Liver (tissue), 9 donors: Measurements from ENCODE around the gene IL33. TPM values are rescaled to one million over a fixed set of nuclear protein-coding genes. Genes with fewer than 3 reads are reported as not detected.

Experiments used
- DNase-seq: peaks from one replicate; pipeline ENCODE4 v3.0.0-alpha.2; 2017; ENCODE audit warnings: low spot score
- H3K27ac ChIP-seq, 2 donors: one replicate each; pipeline ENCODE4 v1.7.0; 2013; ENCODE audit warnings: inconsistent platforms in 2 of 2, low read length in 2 of 2, control low read depth in 1 of 2, low read depth in 1 of 2, mild to moderate bottlenecking in 1 of 2
- H3K27me3 ChIP-seq, 4 donors: one replicate each; pipeline versions ENCODE4 v1.6.1 to v1.7.0; 2013; ENCODE audit warnings: low read length in 3 of 4, inconsistent platforms in 1 of 4, mild to moderate bottlenecking in 1 of 4, moderate library complexity in 1 of 4; ENCODE audit not compliant: control insufficient read depth in 4 of 4, insufficient read depth in 4 of 4
- H3K36me3 ChIP-seq, 4 donors: one replicate each; pipeline versions ENCODE4 v1.6.1 to v1.7.0; 2013; ENCODE audit warnings: low read length in 3 of 4, mild to moderate bottlenecking in 3 of 4, low read depth in 1 of 4, moderate library complexity in 1 of 4; ENCODE audit not compliant: control insufficient read depth in 4 of 4, insufficient read depth in 3 of 4
- H3K4me1 ChIP-seq, 4 donors: one replicate each; pipeline versions ENCODE4 v1.6.1 to v1.7.0; 2013; ENCODE audit warnings: low read length in 3 of 4, mild to moderate bottlenecking in 3 of 4, moderate library complexity in 1 of 4; ENCODE audit not compliant: control insufficient read depth in 4 of 4, insufficient read depth in 4 of 4
- H3K4me3 ChIP-seq, 3 donors: one replicate each; pipeline versions ENCODE4 v1.6.1 to v1.7.0; 2013; ENCODE audit warnings: low read length in 3 of 3, control low read depth in 1 of 3, low read depth in 1 of 3, mild to moderate bottlenecking in 1 of 3
- H3K9ac ChIP-seq, 2 donors: one replicate each; pipeline ENCODE4 v1.7.0; 2013; ENCODE audit warnings: low read length in 2 of 2, mild to moderate bottlenecking in 2 of 2, moderate library complexity in 2 of 2, control low read depth in 1 of 2, low read depth in 1 of 2
- H3K9me3 ChIP-seq, 4 donors: one replicate each; pipeline versions ENCODE4 v1.6.1 to v1.7.0; 2013; ENCODE audit warnings: low read length in 3 of 4; ENCODE audit not compliant: control insufficient read depth in 4 of 4
- EGR1 ChIP-seq, 2 donors: IDR thresholded peaks; 2 replicates each; pipeline ENCODE4 v1.6.1; 2016 to 2018; ENCODE audit warnings: antibody characterized with exemption in 2 of 2, low read depth in 2 of 2
- FOXA1 ChIP-seq: IDR thresholded peaks from 2 replicates; pipeline ENCODE4 v1.6.1; 2016; ENCODE audit warnings: antibody characterized with exemption
- FOXA2 ChIP-seq: IDR thresholded peaks from 2 replicates; pipeline ENCODE4 v1.6.1; 2016; ENCODE audit warnings: antibody characterized with exemption
- GABPA ChIP-seq, 2 donors: IDR thresholded peaks in 1 of 2; conservative IDR thresholded peaks in 1 of 2; 2 replicates each; pipeline ENCODE4 v1.6.1; 2016; ENCODE audit warnings: antibody characterized with exemption in 2 of 2, mild to moderate bottlenecking in 1 of 2, moderate library complexity in 1 of 2
- HNF4A ChIP-seq, 2 donors: conservative IDR thresholded peaks; 2 replicates each; pipeline ENCODE4 v1.6.1; 2016; ENCODE audit warnings: antibody characterized with exemption in 2 of 2, mild to moderate bottlenecking in 2 of 2
- HNF4G ChIP-seq: IDR thresholded peaks from 2 replicates; pipeline ENCODE4 v1.6.1; 2016; ENCODE audit warnings: antibody characterized with exemption
- MAX ChIP-seq: IDR thresholded peaks from 2 replicates; pipeline ENCODE4 v1.6.1; 2016; ENCODE audit warnings: antibody characterized with exemption
- RAD21 ChIP-seq, 2 donors: IDR thresholded peaks; 2 replicates each; pipeline ENCODE4 v1.6.1; 2016; ENCODE audit warnings: antibody characterized with exemption in 2 of 2, mild to moderate bottlenecking in 2 of 2
- RXRA ChIP-seq, 2 donors: IDR thresholded peaks; 2 replicates each; pipeline ENCODE4 v1.6.1; 2017 to 2018; ENCODE audit warnings: antibody characterized with exemption in 2 of 2, mild to moderate bottlenecking in 1 of 2
- SP1 ChIP-seq: IDR thresholded peaks from 2 replicates; pipeline ENCODE4 v1.6.1; 2018; ENCODE audit warnings: antibody characterized with exemption, mild to moderate bottlenecking
- YY1 ChIP-seq: IDR thresholded peaks from 2 replicates; pipeline ENCODE4 v1.6.1; 2016; ENCODE audit warnings: antibody characterized with exemption, mild to moderate bottlenecking
- ZBTB33 ChIP-seq: IDR thresholded peaks from 2 replicates; pipeline ENCODE4 v1.6.1; 2016; ENCODE audit warnings: antibody characterized with exemption
- WGBS: extraction: QIAGEN DNeasy Blood & Tissue Kit; methylation state at CpG from one replicate; pipeline ENCODE4 v1.1.7; 2013; 5-methylcytosine and 5-hydroxymethylcytosine counted together
- polyA plus RNA-seq, 2 donors: library from polyadenylated mRNA; stranded (reverse) in 1 of 2; unstranded in 1 of 2; fragments of 200-250 nt in 1 of 2; fragments of >200 nt in 1 of 2; fragmentation: Nextera tagmentation in 1 of 2; extraction: Ambion mirVana in 1 of 2; gene quantifications; one replicate each; pipeline versions ENCODE4 v1.2.1 to v1.2.3, GENCODE V29; 2013 to 2015
- total RNA-seq, 2 donors: library from RNA; depleted of rRNA; stranded (reverse); fragments of >200 nt; gene quantifications; one replicate each; pipeline ENCODE4 v1.2.3, GENCODE V29; 2014
- TF ChIP-seq, protein P1 (sequence below): IDR thresholded peaks from 2 replicates; pipeline ENCODE4 v1.6.1; 2016; ENCODE audit warnings: antibody characterized with exemption, mild to moderate bottlenecking
- TF ChIP-seq, protein P2 (sequence below): IDR thresholded peaks from 2 replicates; pipeline ENCODE4 v1.6.1; 2016; ENCODE audit warnings: antibody characterized with exemption
- donor health status: healthy.
- donor health status: healthy.
- donor health status: healthy.
- donor health status: healthy.
- donor health status: healthy.

IL33 gene
- total and polyA plus RNA-seq, 4 donors, result 13.6 to 20.0 (median 16.4) TPM

- 78% methylated on average over 1 of the region's 1 CpG for WGBS
- TF ChIP-seq FOXA2 (no peak), GABPA (IDR thresholded peaks at IDR 0.05 in 1 of 2, conservative IDR thresholded peaks at IDR 0.05 in 1 of 2) (no peak), MAX (no peak), RXRA (IDR thresholded peaks at IDR 0.05) (no peak), YY1 (no peak), ZBTB33 (no peak)
- TF ChIP-seq, protein P1, sequence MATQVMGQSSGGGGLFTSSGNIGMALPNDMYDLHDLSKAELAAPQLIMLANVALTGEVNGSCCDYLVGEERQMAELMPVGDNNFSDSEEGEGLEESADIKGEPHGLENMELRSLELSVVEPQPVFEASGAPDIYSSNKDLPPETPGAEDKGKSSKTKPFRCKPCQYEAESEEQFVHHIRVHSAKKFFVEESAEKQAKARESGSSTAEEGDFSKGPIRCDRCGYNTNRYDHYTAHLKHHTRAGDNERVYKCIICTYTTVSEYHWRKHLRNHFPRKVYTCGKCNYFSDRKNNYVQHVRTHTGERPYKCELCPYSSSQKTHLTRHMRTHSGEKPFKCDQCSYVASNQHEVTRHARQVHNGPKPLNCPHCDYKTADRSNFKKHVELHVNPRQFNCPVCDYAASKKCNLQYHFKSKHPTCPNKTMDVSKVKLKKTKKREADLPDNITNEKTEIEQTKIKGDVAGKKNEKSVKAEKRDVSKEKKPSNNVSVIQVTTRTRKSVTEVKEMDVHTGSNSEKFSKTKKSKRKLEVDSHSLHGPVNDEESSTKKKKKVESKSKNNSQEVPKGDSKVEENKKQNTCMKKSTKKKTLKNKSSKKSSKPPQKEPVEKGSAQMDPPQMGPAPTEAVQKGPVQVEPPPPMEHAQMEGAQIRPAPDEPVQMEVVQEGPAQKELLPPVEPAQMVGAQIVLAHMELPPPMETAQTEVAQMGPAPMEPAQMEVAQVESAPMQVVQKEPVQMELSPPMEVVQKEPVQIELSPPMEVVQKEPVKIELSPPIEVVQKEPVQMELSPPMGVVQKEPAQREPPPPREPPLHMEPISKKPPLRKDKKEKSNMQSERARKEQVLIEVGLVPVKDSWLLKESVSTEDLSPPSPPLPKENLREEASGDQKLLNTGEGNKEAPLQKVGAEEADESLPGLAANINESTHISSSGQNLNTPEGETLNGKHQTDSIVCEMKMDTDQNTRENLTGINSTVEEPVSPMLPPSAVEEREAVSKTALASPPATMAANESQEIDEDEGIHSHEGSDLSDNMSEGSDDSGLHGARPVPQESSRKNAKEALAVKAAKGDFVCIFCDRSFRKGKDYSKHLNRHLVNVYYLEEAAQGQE, result no peak
- H3K27me3 ChIP-seq, result no peaks in the 10 kb centered on the region
- DNase-seq, result no peak
- no peak overlapping the region for H3K9ac ChIP-seq
- H3K36me3 ChIP-seq, result no peaks in the 10 kb centered on the region
- H3K4me3 ChIP-seq, result no peak overlapping the region
- H3K9me3 ChIP-seq, result no peaks in the 10 kb centered on the region
- no peak overlapping the region for H3K27ac ChIP-seq
- H3K4me1 ChIP-seq, result peaks cover 5 to 22% (median 14%) of the 10 kb centered on the region in 4 donors
Measured at GRCh38 chr9:6270896-6271295, 55.3 kb downstream of the IL33 start.

- Histone ChIP-seq H3K4me1 (peaks cover 5 to 22% (median 14%) of the 10 kb centered on the region in 4 donors), H3K27ac (peak overlapping the region; percentile 59 to 72), H3K27me3 (no peaks in the 10 kb centered on the region), H3K9me3 (no peaks in the 10 kb centered on the region), H3K9ac (no peak overlapping the region), H3K36me3 (no peaks in the 10 kb centered on the region), H3K4me3 (no peak overlapping the region)
- 50% methylated on average over 3 of the region's 3 CpGs for WGBS
- peak in 1 of 2 donors; percentile 31 for TF ChIP-seq HNF4A (conservative IDR thresholded peaks at IDR 0.05)
- no peak for TF ChIP-seq YY1
- no peak for DNase-seq
Measured at GRCh38 chr9:6271508-6272228, 56.1 kb downstream of the IL33 start.

DNA sequence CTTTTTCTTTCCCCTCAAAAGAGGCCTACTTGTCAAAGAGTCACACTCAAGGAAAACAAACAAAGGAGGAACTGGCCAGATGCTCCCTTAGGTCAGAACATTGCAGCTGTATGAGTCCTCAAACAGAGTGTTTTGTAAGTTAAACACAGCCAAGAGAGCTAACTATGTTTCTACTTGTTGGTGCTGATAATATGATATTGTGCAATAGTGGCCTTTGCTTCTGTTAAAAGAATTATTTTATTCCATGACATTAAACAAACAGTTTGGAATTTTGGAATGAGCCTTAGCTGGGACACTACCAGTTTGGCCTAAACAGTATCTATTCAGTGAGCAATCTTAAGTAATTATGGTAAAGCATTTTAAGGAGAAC is 56.6 kb downstream of the IL33 start:
- H3K4me3 ChIP-seq, result no peak overlapping the region
- H3K9me3 ChIP-seq, result no peaks in the 10 kb centered on the region
- no peaks in the 10 kb centered on the region for H3K36me3 ChIP-seq
- H3K4me1 ChIP-seq, result peaks cover 5 to 22% (median 14%) of the 10 kb centered on the region in 4 donors
- H3K27me3 ChIP-seq, result no peaks in the 10 kb centered on the region
- H3K27ac ChIP-seq, result peak overlapping the region; percentile 59 to 72
- no peak for DNase-seq
- H3K9ac ChIP-seq, result no peak overlapping the region
- TF ChIP-seq RAD21 (IDR thresholded peaks at IDR 0.05) (peak; percentile 54 to 56), RXRA (IDR thresholded peaks at IDR 0.05) (peak; percentile 76 to 92), EGR1 (IDR thresholded peaks at IDR 0.05; ENCODE audit: low read depth in 2 of 2) (peak in 1 of 2 donors; percentile 85), ZBTB33 (peak; percentile 86), FOXA1 (peak; percentile 73), FOXA2 (peak; percentile 81), SP1 (peak; percentile 95), HNF4G (peak; percentile 73), MAX (peak; percentile 94)
- TF ChIP-seq, protein P2, sequence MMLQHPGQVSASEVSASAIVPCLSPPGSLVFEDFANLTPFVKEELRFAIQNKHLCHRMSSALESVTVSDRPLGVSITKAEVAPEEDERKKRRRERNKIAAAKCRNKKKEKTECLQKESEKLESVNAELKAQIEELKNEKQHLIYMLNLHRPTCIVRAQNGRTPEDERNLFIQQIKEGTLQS, result peak; percentile 35
- TF ChIP-seq, protein P1, result peak; percentile 84
